LNCAP (cell line): ENCODE measurements around the gene SERTAD1.

ENCODE experiments used
- TF ChIP-seq, protein P1 (sequence below): fragments of 450-650 bp; IDR thresholded peaks from 2 replicates; pipeline ENCODE4 v1.5.1; 2017; ENCODE audit warnings: mild to moderate bottlenecking

The SERTAD1 gene

DNA sequence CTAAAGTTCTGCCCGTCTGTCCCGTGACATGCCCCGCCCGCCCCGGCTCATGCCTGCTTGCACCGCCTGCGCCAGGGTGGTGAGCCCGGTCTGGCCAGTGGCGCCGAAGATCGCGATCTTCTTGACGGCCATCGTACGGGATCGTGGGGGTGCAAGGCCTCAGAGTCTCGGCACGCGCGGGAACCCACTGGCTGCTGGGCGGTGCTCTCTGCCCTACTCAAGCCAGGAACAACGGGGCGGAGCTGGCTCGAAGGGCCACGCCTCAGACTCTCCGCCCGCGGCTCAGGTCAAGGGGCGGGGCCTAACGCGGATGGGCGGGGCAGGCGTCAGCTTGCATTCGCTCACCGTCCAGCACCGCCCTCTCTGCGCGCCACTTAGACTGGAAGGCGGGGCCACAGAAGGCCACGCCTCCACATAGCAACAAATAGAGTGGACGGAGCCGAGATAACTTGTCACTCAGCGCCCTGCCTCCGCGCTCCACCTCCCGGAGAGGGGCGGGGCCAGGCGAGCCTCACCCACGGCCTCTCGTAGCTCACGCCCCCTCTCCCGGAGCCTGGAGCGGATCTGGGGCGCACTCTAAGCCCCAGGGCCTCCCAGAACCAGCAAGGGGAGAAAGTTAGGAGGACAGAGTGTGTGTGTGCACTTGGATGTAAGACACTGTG, 39.9 kb upstream of the SERTAD1 start, which contains the start of gene BLVRB:
Gene BLVRB (minus strand): TSS at position 189 of the 662 bp plus-strand sequence. CDS start 57 bp downstream, at position 132.
- TF ChIP-seq, protein P1, sequence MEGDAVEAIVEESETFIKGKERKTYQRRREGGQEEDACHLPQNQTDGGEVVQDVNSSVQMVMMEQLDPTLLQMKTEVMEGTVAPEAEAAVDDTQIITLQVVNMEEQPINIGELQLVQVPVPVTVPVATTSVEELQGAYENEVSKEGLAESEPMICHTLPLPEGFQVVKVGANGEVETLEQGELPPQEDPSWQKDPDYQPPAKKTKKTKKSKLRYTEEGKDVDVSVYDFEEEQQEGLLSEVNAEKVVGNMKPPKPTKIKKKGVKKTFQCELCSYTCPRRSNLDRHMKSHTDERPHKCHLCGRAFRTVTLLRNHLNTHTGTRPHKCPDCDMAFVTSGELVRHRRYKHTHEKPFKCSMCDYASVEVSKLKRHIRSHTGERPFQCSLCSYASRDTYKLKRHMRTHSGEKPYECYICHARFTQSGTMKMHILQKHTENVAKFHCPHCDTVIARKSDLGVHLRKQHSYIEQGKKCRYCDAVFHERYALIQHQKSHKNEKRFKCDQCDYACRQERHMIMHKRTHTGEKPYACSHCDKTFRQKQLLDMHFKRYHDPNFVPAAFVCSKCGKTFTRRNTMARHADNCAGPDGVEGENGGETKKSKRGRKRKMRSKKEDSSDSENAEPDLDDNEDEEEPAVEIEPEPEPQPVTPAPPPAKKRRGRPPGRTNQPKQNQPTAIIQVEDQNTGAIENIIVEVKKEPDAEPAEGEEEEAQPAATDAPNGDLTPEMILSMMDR = no peak

DNA sequence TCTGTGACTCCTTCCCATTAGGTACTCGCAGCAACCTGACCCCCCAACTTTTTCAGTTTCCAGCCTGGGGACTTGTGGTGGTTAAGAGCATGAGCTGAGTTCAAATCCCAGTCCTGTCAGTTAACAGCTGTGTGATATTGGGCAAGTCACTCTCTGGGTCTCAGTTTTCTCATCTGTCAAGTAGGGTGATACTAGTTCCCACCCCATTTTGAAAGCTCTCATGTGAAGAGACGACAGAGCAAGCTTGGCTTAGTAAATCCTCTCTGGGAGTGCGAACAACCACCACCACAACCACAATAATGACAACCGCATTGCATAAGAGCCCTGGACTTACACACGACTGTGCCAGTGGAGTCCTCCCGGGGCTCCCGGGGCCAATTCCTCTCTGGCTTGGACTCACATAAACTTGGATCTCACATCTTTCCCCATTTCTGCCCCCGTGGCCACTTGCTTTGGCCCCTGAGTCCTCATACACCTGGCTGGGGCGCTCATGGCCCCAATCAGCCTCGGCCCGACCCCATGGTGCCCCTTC, 39.3 kb upstream of the SERTAD1 start:
- TF ChIP-seq, protein P1 = no peak

DNA sequence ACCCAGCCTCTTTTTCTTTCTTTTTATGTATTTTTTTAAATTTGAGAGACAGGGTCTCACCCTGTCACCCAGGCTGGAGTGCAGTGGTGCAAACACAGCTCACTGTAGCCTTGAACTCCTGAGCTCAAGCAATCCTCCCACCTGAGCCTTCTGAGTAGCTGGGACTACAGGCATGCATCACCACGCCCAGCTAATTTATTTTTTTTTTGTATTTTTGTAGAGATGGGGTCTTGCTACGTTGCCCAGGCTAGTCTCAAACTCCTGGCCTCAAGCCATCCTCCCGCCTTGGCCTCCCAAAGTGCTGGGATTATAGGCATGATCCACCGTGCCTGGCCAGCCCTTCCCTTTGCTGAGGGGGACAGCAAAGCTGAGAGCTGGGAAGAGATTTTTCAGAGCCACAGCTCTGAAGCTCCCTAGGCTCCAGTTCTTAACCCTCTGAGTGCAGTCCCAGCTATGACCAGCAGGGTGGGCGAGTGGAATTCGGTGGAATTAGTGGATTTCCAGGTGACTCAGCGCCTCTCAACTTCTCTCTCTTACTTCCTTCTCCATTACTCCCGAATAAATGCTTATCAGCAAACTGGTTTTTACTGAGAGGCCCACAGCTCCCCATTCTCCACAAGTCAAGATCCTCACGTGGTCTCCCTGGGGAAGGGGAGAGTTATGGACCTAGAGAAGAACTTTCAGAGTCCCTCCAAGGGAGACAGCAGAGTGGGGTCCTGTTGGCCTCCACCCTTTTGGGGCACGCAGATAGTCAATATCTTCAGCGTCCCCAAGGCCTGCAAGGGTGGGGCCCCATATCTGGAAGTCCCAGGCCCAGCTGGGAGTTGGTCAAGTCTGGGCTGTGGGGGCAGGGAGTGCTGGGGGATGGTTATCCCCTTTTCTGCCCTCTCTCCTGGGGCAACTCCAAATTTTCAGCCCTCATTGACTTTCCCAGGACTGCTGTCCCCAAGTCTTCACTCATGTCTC, 38.5 kb upstream of the SERTAD1 start:
- TF ChIP-seq, protein P1 = peak; percentile 70

DNA sequence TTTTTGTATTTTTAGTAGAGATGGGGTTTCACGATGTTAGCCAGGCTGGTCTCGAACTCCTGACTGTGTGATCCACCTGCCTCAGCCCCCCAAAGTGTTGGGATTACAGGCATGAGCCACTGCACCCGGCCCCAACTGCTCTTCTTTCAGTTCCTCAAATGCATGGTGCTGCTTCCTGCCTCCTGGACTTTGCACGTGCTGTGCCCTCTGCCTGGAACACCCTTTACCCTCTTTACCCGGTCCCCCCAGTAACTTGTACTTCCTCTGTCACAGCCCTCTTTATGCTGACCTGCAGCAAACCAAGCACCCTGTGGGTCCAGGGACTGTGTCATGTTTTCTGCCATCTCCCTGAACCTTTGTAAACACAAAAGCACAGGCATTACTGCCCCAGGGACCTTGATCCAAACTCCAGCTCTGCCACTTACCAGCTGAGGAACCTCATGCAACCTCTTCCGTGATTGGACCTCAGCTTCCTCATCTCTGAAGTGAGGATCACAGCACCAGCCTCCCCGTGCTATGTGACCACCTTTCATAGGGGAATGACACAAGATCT, 36.0 kb upstream of the SERTAD1 start:
- TF ChIP-seq, protein P1 = no peak

DNA sequence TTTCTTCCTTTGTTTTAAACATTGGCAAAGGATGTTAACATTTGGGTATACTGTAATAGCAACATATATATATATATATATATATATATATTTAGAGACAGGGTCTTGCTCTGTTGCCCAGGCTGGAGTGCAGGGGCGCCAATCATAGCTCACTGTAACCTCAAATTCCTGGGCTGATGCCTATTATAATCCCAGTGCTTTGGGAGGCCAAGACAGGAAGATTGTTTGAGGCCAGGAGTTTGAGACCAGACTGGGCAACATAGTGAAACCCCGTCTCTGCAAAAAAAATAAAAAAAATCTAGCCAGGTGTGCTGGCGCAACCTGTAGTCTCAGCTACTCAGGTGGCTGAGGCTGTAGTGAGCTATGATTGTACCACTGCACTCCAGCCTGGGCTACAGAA, 34.4 kb upstream of the SERTAD1 start:
- TF ChIP-seq, protein P1 = no peak

DNA sequence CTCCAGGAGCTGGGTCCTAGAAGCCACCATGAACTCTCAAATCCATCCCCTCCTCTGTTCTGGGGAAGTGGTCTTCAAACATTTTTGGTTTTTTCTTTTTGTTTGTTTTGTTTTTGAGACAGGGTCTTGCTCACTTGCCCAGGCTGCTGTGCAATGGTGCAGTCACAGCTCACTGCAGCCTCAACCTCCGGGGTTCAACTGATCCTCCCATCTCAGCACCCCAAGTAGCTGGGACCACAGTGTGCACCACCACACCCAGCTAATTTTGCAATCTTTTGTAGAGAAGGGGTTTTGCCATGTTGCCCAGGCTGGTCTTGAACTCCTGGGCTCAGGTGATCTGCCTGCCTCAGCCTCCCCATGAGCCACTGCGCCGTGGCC, 32.8 kb upstream of the SERTAD1 start:
- TF ChIP-seq, protein P1 = no peak

DNA sequence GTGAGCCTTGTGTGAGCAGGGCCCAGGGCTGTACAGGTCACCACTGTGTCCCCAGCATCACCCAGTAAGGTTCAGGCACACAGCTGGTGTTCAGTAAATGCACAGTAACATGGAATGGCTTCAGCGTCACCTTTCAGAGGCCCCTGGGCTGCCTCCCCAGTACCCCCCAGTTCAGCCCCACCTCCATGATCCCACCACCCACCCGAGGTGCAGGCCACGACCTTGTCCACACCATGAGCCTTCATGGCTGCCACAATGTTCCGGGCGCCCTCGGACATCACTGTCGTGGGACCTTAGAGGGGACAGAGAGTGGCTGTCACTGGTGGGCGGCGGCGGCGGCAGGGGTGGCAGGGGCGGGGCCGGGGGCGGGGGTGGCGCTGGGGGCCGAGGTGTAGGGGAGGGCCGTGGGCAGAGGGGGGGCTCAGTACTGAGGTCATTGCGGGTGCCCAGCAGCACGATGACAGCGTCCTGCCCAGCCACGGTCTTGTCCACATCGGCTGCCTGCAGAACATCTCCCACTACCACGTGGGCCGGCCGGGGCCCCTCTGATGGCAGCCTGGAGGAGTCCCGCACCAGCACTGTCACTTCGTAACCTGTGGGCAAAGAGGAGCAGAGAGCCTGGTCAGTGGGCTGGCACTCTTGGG, 32.3 kb upstream of the SERTAD1 start:
- TF ChIP-seq, protein P1 = no peak
